OCI-LY1 (cell line): ENCODE data around the gene CEP112.

Source experiments
- H2AFZ ChIP-seq: fragments of 200-600 bp; sonication (generic), shearing (Covaris generic); 2 replicates; pipeline ENCODE4 v1.6.0; 2014; ENCODE audit warnings: antibody characterized with exemption, mild to moderate bottlenecking, low read length
- H3F3A ChIP-seq: fragments of 200-600 bp; sonication (generic), shearing (Covaris generic); 2 replicates; pipeline ENCODE4 v1.6.0; 2014; ENCODE audit warnings: mild to moderate bottlenecking, antibody characterized with exemption, low read length, moderate library complexity; ENCODE audit not compliant: insufficient read depth
- H3K27ac ChIP-seq: fragments of 200-600 bp; sonication (generic); 2 replicates; pipeline ENCODE4 v1.5.1; 2014; ENCODE audit warnings: low read length, mixed run types, mild to moderate bottlenecking, low read depth; ENCODE audit not compliant: poor library complexity, severe bottlenecking
- H3K27me3 ChIP-seq: fragments of 200-600 bp; sonication (generic); 2 replicates; pipeline ENCODE4 v1.6.0; 2014; ENCODE audit warnings: antibody characterized with exemption, mild to moderate bottlenecking, low read length, moderate library complexity; ENCODE audit not compliant: insufficient read depth
- H3K36me3 ChIP-seq: fragments of 200-600 bp; sonication (generic); 2 replicates; pipeline ENCODE4 v1.6.1; 2014; ENCODE audit warnings: mild to moderate bottlenecking, antibody characterized with exemption, low read length, moderate library complexity, mixed read lengths; ENCODE audit not compliant: insufficient read depth
- H3K4me1 ChIP-seq: fragments of 200-600 bp; sonication (generic); 2 replicates; pipeline ENCODE4 v1.5.1; 2014; ENCODE audit warnings: mild to moderate bottlenecking, low read length, moderate library complexity; ENCODE audit not compliant: insufficient read depth, severe bottlenecking
- H3K4me2 ChIP-seq: fragments of 200-600 bp; sonication (generic), shearing (Covaris generic); 2 replicates; pipeline ENCODE4 v1.6.1; 2014; ENCODE audit warnings: low read length
- H3K4me3 ChIP-seq: fragments of 200-600 bp; sonication (generic); 2 replicates; pipeline ENCODE4 v1.5.1; 2014; ENCODE audit warnings: low read length, low read depth, mild to moderate bottlenecking, mixed read lengths; ENCODE audit not compliant: poor library complexity, severe bottlenecking
- H3K79me2 ChIP-seq: fragments of 200-600 bp; shearing (Covaris generic); 2 replicates; pipeline ENCODE4 v1.6.1; 2016; ENCODE audit warnings: mixed run types, low read length, mixed read lengths; ENCODE audit not compliant: insufficient read depth
- H3K9ac ChIP-seq: fragments of 200-600 bp; sonication (generic), shearing (Covaris generic); 2 replicates; pipeline ENCODE4 v1.6.1; 2014; ENCODE audit warnings: mild to moderate bottlenecking, low read length, mixed read lengths
- H3K9me2 ChIP-seq: fragments of 200-600 bp; sonication (generic), shearing (Covaris generic); 2 replicates; pipeline ENCODE4 v1.6.1; 2014; ENCODE audit warnings: low read depth, mild to moderate bottlenecking, low read length, mixed read lengths
- H3K9me3 ChIP-seq: fragments of 200-600 bp; shearing (Covaris generic); 2 replicates; pipeline ENCODE4 v1.6.1; 2014; ENCODE audit warnings: low read length, mixed read lengths
- H4K20me1 ChIP-seq: fragments of 200-600 bp; sonication (generic), shearing (Covaris generic); 2 replicates; pipeline ENCODE4 v1.6.0; 2016; ENCODE audit warnings: mild to moderate bottlenecking, low read length; ENCODE audit not compliant: insufficient read depth
- CTCF ChIP-seq: fragments of 200-600 bp; sonication (generic), shearing (Covaris generic); IDR thresholded peaks from 2 replicates; pipeline ENCODE4 v1.5.1; 2017; ENCODE audit warnings: mild to moderate bottlenecking, antibody characterized with exemption, low read length, moderate library complexity, mixed read lengths
- EZH2 ChIP-seq: fragments of 200-600 bp; sonication (generic), shearing (Covaris generic); IDR thresholded peaks from 2 replicates; pipeline ENCODE4 v1.8.0; 2017; ENCODE audit warnings: borderline replicate concordance, mixed run types, mild to moderate bottlenecking, antibody characterized with exemption, low read length, moderate library complexity, mixed read lengths

The CEP112 gene

DNA sequence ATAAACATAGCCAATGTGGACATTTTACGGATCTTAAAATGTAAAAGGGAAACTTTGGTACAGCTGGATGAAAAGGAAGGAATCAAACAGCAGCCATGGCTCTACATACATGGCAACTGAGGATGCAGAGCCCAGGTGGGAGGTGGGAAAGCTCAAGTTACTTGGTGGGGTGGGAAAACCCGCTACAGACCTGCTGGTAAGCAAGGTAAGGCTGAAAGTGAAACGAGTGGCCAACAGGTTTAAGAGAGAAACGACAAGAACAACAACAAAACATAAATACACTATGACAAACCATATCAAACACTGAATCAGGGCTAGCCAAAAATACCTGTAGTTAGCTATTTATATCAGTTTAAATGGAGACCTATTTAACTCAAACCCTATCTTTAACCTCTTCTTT, 185.3 kb downstream of the CEP112 start:
- TF ChIP-seq CTCF: no peak
- no peak for TF ChIP-seq EZH2
- Histone ChIP-seq H3K27me3 (no peaks in the 10 kb centered on the region), H3K9ac (no peak overlapping the region), H4K20me1 (no peaks in the 10 kb centered on the region), H3K27ac (no peak overlapping the region), H3K4me1 (no peaks in the 10 kb centered on the region), H3K4me3 (no peak overlapping the region), H3K4me2 (no peak overlapping the region), H3K79me2 (no peaks in the 10 kb centered on the region), H3F3A (no peaks in the 10 kb centered on the region), H2AFZ (no peak overlapping the region), H3K9me3 (no peaks in the 10 kb centered on the region), H3K36me3 (no peaks in the 10 kb centered on the region), H3K9me2 (no peaks in the 10 kb centered on the region)

GRCh38 chr17:66002812-66003211, 189.1 kb downstream of the CEP112 start:
- Histone ChIP-seq H2AFZ (no peak overlapping the region), H3K4me2 (no peak overlapping the region), H3K36me3 (no peaks in the 10 kb centered on the region), H3K9ac (no peak overlapping the region), H3K27ac (no peak overlapping the region), H3F3A (no peaks in the 10 kb centered on the region), H3K4me1 (no peaks in the 10 kb centered on the region), H3K79me2 (no peaks in the 10 kb centered on the region), H3K27me3 (no peaks in the 10 kb centered on the region), H3K4me3 (no peak overlapping the region), H3K9me2 (no peaks in the 10 kb centered on the region), H3K9me3 (no peaks in the 10 kb centered on the region), H4K20me1 (no peaks in the 10 kb centered on the region)
- TF ChIP-seq CTCF (no peak), EZH2 (no peak)

DNA sequence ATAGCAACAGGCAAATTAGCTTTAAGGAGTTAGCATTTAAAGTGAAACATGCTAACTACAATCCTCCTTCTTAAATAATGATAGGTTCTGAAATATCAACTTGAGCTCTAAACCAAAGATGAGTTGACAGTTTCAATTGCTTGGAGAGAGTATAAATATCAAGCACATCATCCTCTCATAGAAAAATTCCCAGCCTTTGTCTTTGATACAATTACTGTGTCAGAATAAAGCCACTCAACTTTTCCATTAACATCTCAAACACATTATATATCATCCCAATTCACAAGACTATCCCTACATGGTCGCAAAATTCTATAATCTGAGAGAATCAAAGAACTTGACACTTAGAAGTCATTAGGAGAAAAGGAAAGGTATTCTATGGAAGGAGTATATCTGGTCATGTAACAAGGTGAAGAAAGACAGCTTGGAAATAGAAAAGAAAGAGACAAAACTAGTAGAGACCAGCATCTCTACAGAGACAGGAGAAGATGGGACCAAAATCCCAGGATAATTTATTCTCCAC, 189.8 kb downstream of the CEP112 start:
- Histone ChIP-seq H3K4me2 (no peak overlapping the region), H3K36me3 (no peaks in the 10 kb centered on the region)

More for the DNA sequence above, 189.8 kb downstream of the CEP112 start:
- TF ChIP-seq EZH2 (no peak), CTCF (no peak)
- no peak overlapping the region for H3K27ac ChIP-seq
- no peaks in the 10 kb centered on the region for H4K20me1 ChIP-seq
- no peaks in the 10 kb centered on the region for H3K4me1 ChIP-seq
- H3K9me3 ChIP-seq: no peaks in the 10 kb centered on the region
- no peak overlapping the region for H2AFZ ChIP-seq
- H3F3A ChIP-seq: no peaks in the 10 kb centered on the region
- H3K79me2 ChIP-seq: no peaks in the 10 kb centered on the region
- H3K4me3 ChIP-seq: no peak overlapping the region
- no peaks in the 10 kb centered on the region for H3K9me2 ChIP-seq
- no peaks in the 10 kb centered on the region for H3K27me3 ChIP-seq
- no peak overlapping the region for H3K9ac ChIP-seq
